WERI-Rb-1 (cell line): ENCODE measurements around the gene MYOM1.

ENCODE experiments used
- DNase-seq: peaks from one replicate; pipeline ENCODE4 v3.0.0-alpha.2; 2020
- H3K27ac ChIP-seq: fragments of 250-450 bp; sonication (Bioruptor Pico); 2 replicates; pipeline ENCODE4 v1.5.1; 2020; ENCODE audit warnings: mild to moderate bottlenecking, moderate library complexity
- H3K27me3 ChIP-seq: fragments of 250-450 bp; sonication (Bioruptor Pico); 2 replicates; pipeline ENCODE4 v1.5.1; 2021; ENCODE audit warnings: mild to moderate bottlenecking, low read depth, moderate library complexity; ENCODE audit not compliant: insufficient read depth, severe bottlenecking
- H3K36me3 ChIP-seq: fragments of 250-450 bp; sonication (Bioruptor Pico); 2 replicates; pipeline ENCODE4 v1.5.1; 2020; ENCODE audit warnings: mild to moderate bottlenecking, moderate library complexity
- H3K4me3 ChIP-seq: 2 replicates; pipeline ENCODE4 v1.5.1; 2011; ENCODE audit warnings: low read depth, mild to moderate bottlenecking, control low read depth, low read length
- H3K9me3 ChIP-seq: fragments of 250-450 bp; sonication (Bioruptor Pico); 2 replicates; pipeline ENCODE4 v1.5.1; 2021; ENCODE audit warnings: mild to moderate bottlenecking, moderate library complexity; ENCODE audit not compliant: severe bottlenecking
- CTCF ChIP-seq: IDR thresholded peaks from 2 replicates; pipeline ENCODE4 v1.5.1; 2011; ENCODE audit warnings: low read depth, mild to moderate bottlenecking, control low read depth, inconsistent platforms, low read length

The MYOM1 gene

GRCh38 chr18:3162181-3162580, 57.6 kb downstream of the MYOM1 start:
- Histone ChIP-seq H3K27ac (no peak overlapping the region), H3K9me3 (no peaks in the 10 kb centered on the region), H3K36me3 (no peaks in the 10 kb centered on the region), H3K27me3 (no peaks in the 10 kb centered on the region), H3K4me3 (no peak overlapping the region)
- TF ChIP-seq CTCF = no peak
- no peak for DNase-seq

DNA sequence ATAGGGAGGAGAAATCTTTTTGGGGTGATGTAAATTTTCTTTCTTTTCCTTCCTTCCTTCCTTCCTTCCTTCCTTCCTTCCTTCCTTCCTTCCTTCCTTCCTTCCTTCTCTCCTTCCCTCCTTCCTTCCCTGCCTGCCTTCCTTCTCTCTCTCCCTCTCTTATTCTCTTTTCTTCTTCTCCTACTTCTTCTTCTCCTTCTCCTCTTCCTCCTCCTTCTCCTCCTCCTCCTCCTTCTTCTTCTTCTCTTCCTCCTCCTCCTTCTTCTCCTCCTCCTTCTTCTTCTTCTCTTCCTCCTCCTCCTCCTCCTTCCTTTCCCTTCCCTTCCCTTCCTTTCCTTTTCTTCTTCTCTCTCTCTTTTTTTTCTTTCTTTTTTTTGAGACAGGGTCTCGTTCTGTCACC, 59.9 kb downstream of the MYOM1 start:
- DNase-seq = no peak
- Histone ChIP-seq H3K9me3 (no peaks in the 10 kb centered on the region), H3K27me3 (no peaks in the 10 kb centered on the region), H3K36me3 (no peaks in the 10 kb centered on the region), H3K4me3 (no peak overlapping the region), H3K27ac (no peak overlapping the region)
- TF ChIP-seq CTCF = no peak

GRCh38 chr18:3157606-3158005, 62.2 kb downstream of the MYOM1 start:
- Histone ChIP-seq H3K27ac (no peak overlapping the region), H3K36me3 (no peaks in the 10 kb centered on the region), H3K4me3 (no peak overlapping the region), H3K9me3 (no peaks in the 10 kb centered on the region), H3K27me3 (no peaks in the 10 kb centered on the region)
- TF ChIP-seq CTCF = no peak
- no peak for DNase-seq

DNA sequence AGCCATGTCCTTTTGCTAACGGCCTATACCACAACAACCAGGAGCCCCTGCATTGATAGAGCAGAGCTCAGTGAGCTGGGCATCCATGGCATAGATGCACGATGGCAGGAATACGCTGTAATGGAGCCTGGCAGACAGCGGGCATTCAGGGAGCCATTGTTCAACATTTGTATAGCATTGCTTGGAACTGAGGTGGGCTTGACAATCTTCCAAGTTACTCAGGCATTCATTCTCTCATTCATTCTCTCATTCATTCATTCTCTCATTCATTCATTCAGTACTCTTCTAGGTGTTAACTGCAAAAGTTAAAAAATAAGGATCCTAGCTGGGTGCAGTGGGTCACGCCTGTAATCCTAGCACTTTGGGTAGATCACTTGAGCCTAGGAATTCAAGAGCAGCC, 62.7 kb downstream of the MYOM1 start:
- Histone ChIP-seq H3K27me3 (no peaks in the 10 kb centered on the region), H3K27ac (no peak overlapping the region), H3K36me3 (no peaks in the 10 kb centered on the region), H3K4me3 (no peak overlapping the region), H3K9me3 (no peaks in the 10 kb centered on the region)
- DNase-seq = no peak
- no peak for TF ChIP-seq CTCF

GRCh38 chr18:3156325-3156640, 63.5 kb downstream of the MYOM1 start:
- Histone ChIP-seq H3K4me3 (no peak overlapping the region), H3K27me3 (no peaks in the 10 kb centered on the region), H3K27ac (no peak overlapping the region), H3K36me3 (no peaks in the 10 kb centered on the region), H3K9me3 (no peaks in the 10 kb centered on the region)
- TF ChIP-seq CTCF = no peak
- no peak for DNase-seq

GRCh38 chr18:3154214-3154613, 65.6 kb downstream of the MYOM1 start:
- H3K4me3 ChIP-seq = no peak overlapping the region
- no peak for TF ChIP-seq CTCF
- no peaks in the 10 kb centered on the region for H3K27me3 ChIP-seq
- H3K9me3 ChIP-seq = no peaks in the 10 kb centered on the region
- no peak for DNase-seq
- no peaks in the 10 kb centered on the region for H3K36me3 ChIP-seq
- no peak overlapping the region for H3K27ac ChIP-seq
